HepG2 (cell line): ENCODE measurements around the gene WDR86. TPM values are rescaled to one million over a fixed set of nuclear protein-coding genes. Genes with fewer than 3 reads are reported as not detected.

ENCODE experiments used
- EED ChIP-seq: sonication (generic); formaldehyde crosslinking; IDR thresholded peaks from 2 replicates; pipeline ENCODE4 v1.5.0; 2020; ENCODE audit warnings: mild to moderate bottlenecking, missing genetic modification reagents
- HNRNPUL1 ChIP-seq: fragments of 200-400 bp; formaldehyde crosslinking; IDR thresholded peaks from 2 replicates; pipeline ENCODE4 v1.6.1; 2017; ENCODE audit warnings: low read depth, mild to moderate bottlenecking, low read length, moderate library complexity
- NONO ChIP-seq, 2 experiments: fragments of 450-650 bp in 1 of 2; sonication (generic) in 1 of 2; formaldehyde crosslinking in 1 of 2; IDR thresholded peaks in 1 of 2; conservative IDR thresholded peaks in 1 of 2; 2 replicates each; pipeline versions ENCODE4 v1.6.1 to v1.8.0; 2017 to 2022; ENCODE audit warnings: mild to moderate bottlenecking in 1 of 2, missing genetic modification reagents in 1 of 2, moderate library complexity in 1 of 2
- NR2F6 ChIP-seq, 2 experiments: IDR thresholded peaks; 2 replicates each; pipeline ENCODE4 v1.6.1; 2016; ENCODE audit warnings: antibody characterized with exemption in 1 of 2, mild to moderate bottlenecking in 1 of 2
- PAWR ChIP-seq: sonication (generic); formaldehyde crosslinking; IDR thresholded peaks from 2 replicates; pipeline ENCODE4 v1.4.0; 2020; ENCODE audit warnings: missing genetic modification reagents, mild to moderate bottlenecking, borderline replicate concordance
- SMAD1 ChIP-seq: sonication (generic); formaldehyde crosslinking; IDR thresholded peaks from 2 replicates; pipeline ENCODE4 v1.4.0; 2020; ENCODE audit warnings: missing genetic modification reagents, low read depth, mild to moderate bottlenecking, borderline replicate concordance
- TEAD3 ChIP-seq: optimal IDR thresholded peaks from 2 replicates; pipeline ENCODE3; 2016; ENCODE audit warnings: borderline replicate concordance
- ZFX ChIP-seq: sonication (generic); formaldehyde crosslinking; IDR thresholded peaks from 2 replicates; pipeline ENCODE4 v1.4.0; 2020; ENCODE audit warnings: mild to moderate bottlenecking, low read depth, missing genetic modification reagents, moderate library complexity
- polyA plus RNA-seq, 8 experiments: library from polyadenylated mRNA; depleted of rRNA in 3 of 8; stranded (reverse) in 7 of 8; unstranded in 1 of 8; fragments of >200 nt; fragmentation: Illumina TruSeq in 4 of 8; extraction: Trizol in 4 of 8; gene quantifications; 2 replicates each; pipeline versions ENCODE4 v1.2.1 to v1.2.3, GENCODE V29; 2011 to 2016; ENCODE audit warnings: low read depth in 4 of 8, missing spikeins in 1 of 8, mixed read lengths in 1 of 8; ENCODE audit not compliant: insufficient read depth in 1 of 8
- total RNA-seq, 5 experiments: library from RNA; depleted of rRNA; stranded (reverse); fragments of >200 nt; fragmentation: Illumina TruSeq; extraction: Trizol; gene quantifications; 2 replicates each; pipeline ENCODE4 v1.2.3, GENCODE V29; 2016; ENCODE audit warnings: low read depth in 1 of 5
- TF ChIP-seq, protein P1 (sequence below): sonication (generic); formaldehyde crosslinking; IDR thresholded peaks from 2 replicates; pipeline ENCODE4 v1.5.1; 2020; ENCODE audit warnings: mild to moderate bottlenecking, missing genetic modification reagents, moderate library complexity
- TF ChIP-seq, protein P2 (sequence below): sonication (generic); formaldehyde crosslinking; IDR thresholded peaks from 2 replicates; pipeline ENCODE4 v1.4.0; 2020; ENCODE audit warnings: missing genetic modification reagents
- TF ChIP-seq, protein P3 (sequence below): IDR thresholded peaks from 2 replicates; pipeline ENCODE4 v1.6.1; 2016; ENCODE audit warnings: missing compliant biosample characterization, missing genetic modification reagents, borderline replicate concordance
- TF ChIP-seq, protein P4 (sequence below): sonication (generic); formaldehyde crosslinking; conservative IDR thresholded peaks from 2 replicates; pipeline ENCODE4 v1.4.0; 2020; ENCODE audit warnings: missing genetic modification reagents

The WDR86 gene
- total and polyA plus RNA-seq, 2 of the 13 experiments (the other 11 are each of a cell fraction or from before 2014, with no cell fraction given) = 0.11 to 2.9 TPM

DNA sequence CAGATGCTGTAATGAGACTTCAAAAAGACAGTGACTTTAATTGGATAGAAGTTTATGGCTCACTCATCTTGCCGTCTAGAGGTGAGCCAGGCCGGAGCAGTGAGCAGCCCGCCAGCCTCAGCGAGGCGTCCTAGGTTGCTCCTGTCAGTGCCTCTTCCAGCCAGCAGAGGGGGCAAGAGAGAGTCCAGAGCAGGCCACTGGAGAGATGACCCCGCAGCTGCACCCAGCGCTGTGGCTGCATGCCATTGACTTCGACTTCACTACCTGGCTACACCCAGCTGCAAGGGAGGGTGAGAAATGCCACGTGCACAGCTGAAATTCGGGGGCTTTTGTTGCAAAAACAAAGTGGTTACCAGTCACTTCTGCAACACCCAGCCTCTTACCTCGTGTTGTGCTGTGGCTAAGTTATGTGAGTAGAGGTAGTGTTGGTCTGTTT lies 41.7 kb downstream of the WDR86 start (continued):
- TF ChIP-seq, protein P1, sequence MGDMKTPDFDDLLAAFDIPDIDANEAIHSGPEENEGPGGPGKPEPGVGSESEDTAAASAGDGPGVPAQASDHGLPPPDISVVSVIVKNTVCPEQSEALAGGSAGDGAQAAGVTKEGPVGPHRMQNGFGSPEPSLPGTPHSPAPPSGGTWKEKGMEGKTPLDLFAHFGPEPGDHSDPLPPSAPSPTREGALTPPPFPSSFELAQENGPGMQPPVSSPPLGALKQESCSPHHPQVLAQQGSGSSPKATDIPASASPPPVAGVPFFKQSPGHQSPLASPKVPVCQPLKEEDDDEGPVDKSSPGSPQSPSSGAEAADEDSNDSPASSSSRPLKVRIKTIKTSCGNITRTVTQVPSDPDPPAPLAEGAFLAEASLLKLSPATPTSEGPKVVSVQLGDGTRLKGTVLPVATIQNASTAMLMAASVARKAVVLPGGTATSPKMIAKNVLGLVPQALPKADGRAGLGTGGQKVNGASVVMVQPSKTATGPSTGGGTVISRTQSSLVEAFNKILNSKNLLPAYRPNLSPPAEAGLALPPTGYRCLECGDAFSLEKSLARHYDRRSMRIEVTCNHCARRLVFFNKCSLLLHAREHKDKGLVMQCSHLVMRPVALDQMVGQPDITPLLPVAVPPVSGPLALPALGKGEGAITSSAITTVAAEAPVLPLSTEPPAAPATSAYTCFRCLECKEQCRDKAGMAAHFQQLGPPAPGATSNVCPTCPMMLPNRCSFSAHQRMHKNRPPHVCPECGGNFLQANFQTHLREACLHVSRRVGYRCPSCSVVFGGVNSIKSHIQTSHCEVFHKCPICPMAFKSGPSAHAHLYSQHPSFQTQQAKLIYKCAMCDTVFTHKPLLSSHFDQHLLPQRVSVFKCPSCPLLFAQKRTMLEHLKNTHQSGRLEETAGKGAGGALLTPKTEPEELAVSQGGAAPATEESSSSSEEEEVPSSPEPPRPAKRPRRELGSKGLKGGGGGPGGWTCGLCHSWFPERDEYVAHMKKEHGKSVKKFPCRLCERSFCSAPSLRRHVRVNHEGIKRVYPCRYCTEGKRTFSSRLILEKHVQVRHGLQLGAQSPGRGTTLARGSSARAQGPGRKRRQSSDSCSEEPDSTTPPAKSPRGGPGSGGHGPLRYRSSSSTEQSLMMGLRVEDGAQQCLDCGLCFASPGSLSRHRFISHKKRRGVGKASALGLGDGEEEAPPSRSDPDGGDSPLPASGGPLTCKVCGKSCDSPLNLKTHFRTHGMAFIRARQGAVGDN (CRISPR knock-in tag) = peak; percentile 76
- TF ChIP-seq, protein P2, sequence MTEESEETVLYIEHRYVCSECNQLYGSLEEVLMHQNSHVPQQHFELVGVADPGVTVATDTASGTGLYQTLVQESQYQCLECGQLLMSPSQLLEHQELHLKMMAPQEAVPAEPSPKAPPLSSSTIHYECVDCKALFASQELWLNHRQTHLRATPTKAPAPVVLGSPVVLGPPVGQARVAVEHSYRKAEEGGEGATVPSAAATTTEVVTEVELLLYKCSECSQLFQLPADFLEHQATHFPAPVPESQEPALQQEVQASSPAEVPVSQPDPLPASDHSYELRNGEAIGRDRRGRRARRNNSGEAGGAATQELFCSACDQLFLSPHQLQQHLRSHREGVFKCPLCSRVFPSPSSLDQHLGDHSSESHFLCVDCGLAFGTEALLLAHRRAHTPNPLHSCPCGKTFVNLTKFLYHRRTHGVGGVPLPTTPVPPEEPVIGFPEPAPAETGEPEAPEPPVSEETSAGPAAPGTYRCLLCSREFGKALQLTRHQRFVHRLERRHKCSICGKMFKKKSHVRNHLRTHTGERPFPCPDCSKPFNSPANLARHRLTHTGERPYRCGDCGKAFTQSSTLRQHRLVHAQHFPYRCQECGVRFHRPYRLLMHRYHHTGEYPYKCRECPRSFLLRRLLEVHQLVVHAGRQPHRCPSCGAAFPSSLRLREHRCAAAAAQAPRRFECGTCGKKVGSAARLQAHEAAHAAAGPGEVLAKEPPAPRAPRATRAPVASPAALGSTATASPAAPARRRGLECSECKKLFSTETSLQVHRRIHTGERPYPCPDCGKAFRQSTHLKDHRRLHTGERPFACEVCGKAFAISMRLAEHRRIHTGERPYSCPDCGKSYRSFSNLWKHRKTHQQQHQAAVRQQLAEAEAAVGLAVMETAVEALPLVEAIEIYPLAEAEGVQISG (CRISPR knock-in tag) = 0 out of 2 replicates have a peak, but pooled peaks have one; percentile 46
- TF ChIP-seq EED (CRISPR knock-in tag) (no peak), SMAD1 (peak; percentile 42; the same call in 1 of the 2 replicates), ZFX (CRISPR knock-in tag) (peak; percentile 47; the same call in 1 of the 2 replicates), NONO (IDR thresholded peaks at IDR 0.05) (no peak), NONO (CRISPR knock-in tag; conservative IDR thresholded peaks at IDR 0.05) (0 out of 2 replicates have a peak, but pooled peaks have one; percentile 43), TEAD3 (CRISPR knock-in tag) (peak; percentile 43), HNRNPUL1 (no peak), NR2F6 (IDR thresholded peaks at IDR 0.05) (no peak), NR2F6 (CRISPR knock-in tag; IDR thresholded peaks at IDR 0.05) (peak; percentile 80), PAWR (CRISPR knock-in tag) (no peak)
- TF ChIP-seq, protein P3, sequence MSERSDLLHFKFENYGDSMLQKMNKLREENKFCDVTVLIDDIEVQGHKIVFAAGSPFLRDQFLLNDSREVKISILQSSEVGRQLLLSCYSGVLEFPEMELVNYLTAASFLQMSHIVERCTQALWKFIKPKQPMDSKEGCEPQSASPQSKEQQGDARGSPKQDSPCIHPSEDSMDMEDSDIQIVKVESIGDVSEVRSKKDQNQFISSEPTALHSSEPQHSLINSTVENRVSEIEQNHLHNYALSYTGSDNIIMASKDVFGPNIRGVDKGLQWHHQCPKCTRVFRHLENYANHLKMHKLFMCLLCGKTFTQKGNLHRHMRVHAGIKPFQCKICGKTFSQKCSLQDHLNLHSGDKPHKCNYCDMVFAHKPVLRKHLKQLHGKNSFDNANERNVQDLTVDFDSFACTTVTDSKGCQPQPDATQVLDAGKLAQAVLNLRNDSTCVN (CRISPR knock-in tag) = 0 out of 2 replicates have a peak, but pooled peaks have one; percentile 40
- TF ChIP-seq, protein P4, sequence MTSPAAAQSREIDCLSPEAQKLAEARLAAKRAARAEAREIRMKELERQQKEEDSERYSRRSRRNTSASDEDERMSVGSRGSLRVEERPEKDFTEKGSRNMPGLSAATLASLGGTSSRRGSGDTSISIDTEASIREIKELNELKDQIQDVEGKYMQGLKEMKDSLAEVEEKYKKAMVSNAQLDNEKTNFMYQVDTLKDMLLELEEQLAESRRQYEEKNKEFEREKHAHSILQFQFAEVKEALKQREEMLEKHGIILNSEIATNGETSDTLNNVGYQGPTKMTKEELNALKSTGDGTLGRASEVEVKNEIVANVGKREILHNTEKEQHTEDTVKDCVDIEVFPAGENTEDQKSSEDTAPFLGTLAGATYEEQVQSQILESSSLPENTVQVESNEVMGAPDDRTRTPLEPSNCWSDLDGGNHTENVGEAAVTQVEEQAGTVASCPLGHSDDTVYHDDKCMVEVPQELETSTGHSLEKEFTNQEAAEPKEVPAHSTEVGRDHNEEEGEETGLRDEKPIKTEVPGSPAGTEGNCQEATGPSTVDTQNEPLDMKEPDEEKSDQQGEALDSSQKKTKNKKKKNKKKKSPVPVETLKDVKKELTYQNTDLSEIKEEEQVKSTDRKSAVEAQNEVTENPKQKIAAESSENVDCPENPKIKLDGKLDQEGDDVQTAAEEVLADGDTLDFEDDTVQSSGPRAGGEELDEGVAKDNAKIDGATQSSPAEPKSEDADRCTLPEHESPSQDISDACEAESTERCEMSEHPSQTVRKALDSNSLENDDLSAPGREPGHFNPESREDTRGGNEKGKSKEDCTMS (CRISPR knock-in tag) = no peak
